GM21423 (cell line): ENCODE data around the gene NRROS.
A peak's percentile ranks its signal among the peaks of the same experiment; 100 is the strongest.

Experiments used
- ATAC-seq: cut with Tn5 transposase; IDR thresholded peaks from one replicate; pipeline ENCODE4 v1.9.1; 2021; ENCODE audit warnings: mild to moderate bottlenecking, moderate library complexity; ENCODE audit not compliant: unreplicated experiment

The NRROS gene

GRCh38 chr3:196677353-196677752 lies 37.9 kb downstream of the NRROS start:
- ATAC-seq, result no peak

- no peak for ATAC-seq
These were observed 38.4 kb downstream of the NRROS start for GRCh38 chr3:196677931-196678330.

- peak; percentile 90 for ATAC-seq
These were observed 45.3 kb downstream of the NRROS start for GRCh38 chr3:196684548-196685407.

- no peak for ATAC-seq
These were observed 46.9 kb downstream of the NRROS start for GRCh38 chr3:196686436-196686835.

GRCh38 chr3:196688349-196688748 lies 48.9 kb downstream of the NRROS start:
- no peak for ATAC-seq

GRCh38 chr3:196689941-196690660 lies 50.6 kb downstream of the NRROS start:
- no peak for ATAC-seq

- no peak for ATAC-seq
These were observed 51.9 kb downstream of the NRROS start for GRCh38 chr3:196691386-196691785.

- ATAC-seq, result no peak
These were observed 54.7 kb downstream of the NRROS start for GRCh38 chr3:196694202-196694638.

- no peak for ATAC-seq
These were observed 55.7 kb downstream of the NRROS start for GRCh38 chr3:196694941-196695848.

- no peak for ATAC-seq
These were observed 56.3 kb downstream of the NRROS start for GRCh38 chr3:196695849-196696226.

- ATAC-seq, result no peak
These were observed 57.8 kb downstream of the NRROS start for GRCh38 chr3:196697270-196697669.

- no peak for ATAC-seq
These were observed 60.3 kb downstream of the NRROS start for GRCh38 chr3:196699749-196700148.

- ATAC-seq, result no peak
These were observed 61.3 kb downstream of the NRROS start for GRCh38 chr3:196700801-196701200.

GRCh38 chr3:196706327-196706726 lies 66.8 kb downstream of the NRROS start:
- no peak for ATAC-seq

GRCh38 chr3:196706731-196707130 lies 67.2 kb downstream of the NRROS start:
- no peak for ATAC-seq

GRCh38 chr3:196707566-196707965 lies 68.1 kb downstream of the NRROS start:
- no peak for ATAC-seq

GRCh38 chr3:196708467-196708866 lies 69.0 kb downstream of the NRROS start:
- no peak for ATAC-seq
